NCI-H345 treated with DMSO at 0.1 percent for 48 hours (cell line): ENCODE measurements around the gene PBXIP1.

Source experiments
- DNase-seq: peaks from one replicate; lab custom pipeline; 2025; ENCODE audit not compliant: unreplicated experiment; lab: John Stamatoyannopoulos, UW

The PBXIP1 gene

GRCh38 chr1:154973344-154974101, 17.6 kb upstream of the PBXIP1 start:
- DNase-seq: peak; percentile 97

DNA sequence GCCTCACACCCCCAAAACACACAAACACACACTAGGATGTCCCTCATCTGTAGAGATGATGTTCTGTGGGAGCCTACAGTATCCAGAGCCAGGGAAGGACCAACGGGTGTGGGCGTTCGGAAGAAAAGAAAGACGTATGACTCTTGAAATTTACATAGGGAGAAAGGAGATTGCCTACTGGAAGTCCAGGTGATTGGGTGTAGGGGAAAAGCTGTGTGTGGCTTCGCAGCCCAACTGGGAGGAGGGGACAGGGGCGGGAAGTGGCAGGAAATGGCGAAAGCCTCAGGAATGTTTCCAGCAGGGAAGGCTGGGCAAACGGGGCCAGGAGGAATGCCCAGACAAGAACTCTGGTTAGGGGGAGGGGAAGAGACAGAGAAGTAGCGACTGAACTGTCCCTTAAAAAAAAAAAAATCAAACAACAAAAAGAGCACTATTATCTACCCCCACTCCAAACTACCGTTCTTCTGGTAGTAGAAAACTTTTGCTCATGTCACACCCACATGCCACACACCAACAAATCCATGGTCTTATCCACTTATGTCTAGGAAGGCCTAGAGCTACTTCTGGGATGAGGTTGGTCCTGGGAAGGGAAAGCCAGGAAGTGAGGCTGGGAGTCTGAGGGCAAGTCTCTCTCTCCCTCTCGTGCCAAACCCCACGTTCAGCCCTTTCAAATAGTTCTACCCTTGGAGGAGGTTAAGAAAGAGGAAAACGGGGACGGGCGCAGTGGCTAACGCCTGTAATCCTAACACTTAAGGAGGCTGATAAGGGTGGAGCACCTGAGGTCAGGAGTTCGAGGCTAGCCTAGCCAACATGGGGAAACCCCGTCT, 16.8 kb upstream of the PBXIP1 start:
- DNase-seq: no peak

DNA sequence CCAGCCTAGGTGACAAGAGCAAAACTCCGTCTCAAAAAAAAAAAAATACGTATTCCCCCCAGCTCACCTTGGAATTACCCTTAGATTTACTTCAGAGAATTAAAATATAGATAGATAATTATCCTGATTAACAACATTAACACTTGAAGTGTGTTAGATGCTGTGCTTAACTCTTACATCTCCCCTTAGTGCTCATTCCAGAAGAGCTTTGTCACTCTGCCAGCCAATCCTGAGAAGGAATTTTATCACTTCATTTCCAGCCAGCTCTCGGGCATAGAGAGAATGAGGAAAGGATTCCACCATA, 16.3 kb upstream of the PBXIP1 start:
- DNase-seq: no peak

GRCh38 chr1:154971341-154971998, 15.6 kb upstream of the PBXIP1 start:
- no peak for DNase-seq

- DNase-seq: no peak
Measured at GRCh38 chr1:154970631-154971340, 14.9 kb upstream of the PBXIP1 start, which contains the start of gene SHC1. TSS of gene SHC1 (minus strand) at chr1:154970747. CDS start at chr1:154970526, 221 bp downstream.

DNA sequence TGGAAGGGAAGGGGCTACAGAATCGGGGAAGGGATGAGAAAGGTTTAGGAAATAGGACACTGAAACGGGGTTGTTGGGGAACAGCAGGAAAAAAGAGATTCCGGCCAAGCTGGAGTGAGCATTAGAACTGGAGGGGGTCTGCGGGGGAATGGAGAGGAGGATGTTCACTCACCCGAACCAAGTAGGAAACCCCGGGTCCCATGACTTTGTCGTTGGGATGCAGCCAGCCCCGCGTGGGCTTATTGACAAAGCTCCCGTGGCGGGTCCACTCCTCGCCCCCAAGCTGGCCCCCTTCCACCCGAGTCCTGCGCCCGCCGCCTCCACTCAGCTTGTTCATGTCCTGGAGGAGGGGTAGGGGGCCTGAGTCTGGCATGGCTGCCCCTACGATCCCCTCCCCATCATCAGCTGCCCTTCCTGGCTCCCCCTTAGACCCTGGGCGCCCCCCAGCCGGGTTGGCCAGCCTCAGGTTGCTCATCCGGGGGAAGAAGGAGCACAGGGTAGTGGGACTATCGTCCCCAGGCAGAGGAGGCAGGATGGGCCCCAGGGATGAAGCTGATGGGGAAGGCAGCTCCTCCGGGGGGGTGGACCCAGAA, 14.1 kb upstream of the PBXIP1 start:
- DNase-seq: no peak

GRCh38 chr1:154969246-154969645, 13.3 kb upstream of the PBXIP1 start:
- no peak for DNase-seq

DNA sequence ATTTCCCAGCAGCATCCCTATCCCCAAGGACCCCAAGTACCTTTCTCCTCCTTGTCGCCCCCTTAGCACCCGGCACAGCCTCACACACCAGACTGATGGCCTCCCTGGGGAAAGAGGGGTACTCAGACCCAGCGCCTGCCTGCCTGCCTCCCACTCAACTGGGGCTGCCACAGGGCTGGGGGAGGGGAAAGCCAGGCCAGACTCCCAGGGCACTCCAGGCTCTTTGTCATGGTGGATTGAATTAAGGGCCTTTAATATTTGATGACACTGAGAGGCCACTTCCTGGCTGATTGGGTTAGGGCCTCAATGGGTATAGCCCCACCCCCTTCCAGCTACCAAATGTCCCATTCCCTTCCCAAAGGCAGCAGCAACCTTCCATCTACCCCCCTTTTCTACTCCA, 12.8 kb upstream of the PBXIP1 start:
- DNase-seq: no peak

GRCh38 chr1:154967331-154967950, 11.5 kb upstream of the PBXIP1 start:
- no peak for DNase-seq

DNA sequence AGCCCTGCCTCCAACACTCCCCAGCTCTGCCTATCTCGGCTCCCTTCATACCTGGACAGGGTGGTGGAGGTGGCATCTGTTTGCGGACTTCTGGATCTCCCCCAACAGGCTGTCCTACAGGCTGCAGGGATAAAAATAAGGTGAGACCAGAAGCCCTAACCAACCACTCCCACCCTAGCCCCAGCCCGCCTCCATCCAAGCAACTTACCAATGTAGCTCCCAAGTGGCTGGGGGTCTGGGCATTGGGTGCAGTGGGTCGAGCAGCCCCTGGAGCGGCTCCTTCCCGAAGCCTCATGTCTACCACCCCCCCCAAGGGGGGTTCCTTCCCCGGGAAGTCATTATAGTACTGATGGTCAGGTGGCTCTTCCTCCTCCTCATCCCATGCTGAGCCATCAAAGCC, 10.2 kb upstream of the PBXIP1 start:
- DNase-seq: no peak

DNA sequence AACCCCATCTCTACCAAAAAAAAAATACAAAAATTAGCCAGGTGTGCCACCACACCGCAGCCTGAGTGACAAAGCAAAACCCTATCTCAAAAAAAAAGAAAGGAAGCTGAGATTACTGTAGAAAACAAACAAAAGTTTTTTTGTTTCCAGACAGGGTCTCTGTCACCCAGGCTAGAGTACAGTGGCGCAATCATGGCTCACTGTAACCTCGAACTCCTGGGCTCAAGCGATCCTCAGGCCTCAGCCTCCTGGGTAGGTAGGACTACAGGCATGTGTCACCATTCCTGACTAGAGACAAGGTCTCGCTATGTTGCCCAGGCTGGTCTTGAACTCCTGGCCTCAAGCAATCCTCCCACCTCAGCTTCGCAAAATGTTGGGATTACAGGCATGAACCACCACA, 8.5 kb upstream of the PBXIP1 start:
- DNase-seq: no peak

GRCh38 chr1:154963643-154964042, 7.7 kb upstream of the PBXIP1 start:
- DNase-seq: no peak

- DNase-seq: no peak
Measured at GRCh38 chr1:154962795-154963330, 7.0 kb upstream of the PBXIP1 start.

DNA sequence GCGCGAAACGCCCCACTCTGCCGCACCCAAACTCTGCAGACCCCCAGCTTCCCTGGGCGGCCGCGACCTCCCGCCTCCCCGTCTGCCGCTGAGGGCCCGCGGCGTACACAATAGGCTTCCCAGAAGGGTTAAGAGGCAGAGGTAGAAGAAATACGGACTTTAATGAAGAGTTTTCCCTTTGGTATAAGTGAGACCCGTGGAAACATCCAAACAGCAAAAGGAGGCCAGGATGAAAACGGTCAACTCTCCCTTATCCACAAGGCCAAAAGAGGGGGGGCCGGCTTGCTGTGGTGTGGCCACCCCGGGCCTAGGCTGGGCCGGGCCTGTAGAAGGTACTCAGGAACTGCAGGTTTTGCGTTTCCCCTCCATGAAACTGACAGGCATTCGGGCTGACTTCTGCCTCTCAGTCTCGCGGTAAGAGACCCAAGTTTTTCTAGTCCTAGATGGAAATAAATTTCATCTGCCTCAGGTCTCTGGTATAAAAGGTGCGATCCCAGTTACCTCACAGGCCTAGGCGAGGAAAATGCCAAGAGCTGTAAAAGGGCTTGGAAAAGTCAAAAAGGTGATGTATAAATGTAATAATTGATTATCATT, 6.4 kb upstream of the PBXIP1 start:
- peak; percentile 56 for DNase-seq

DNA sequence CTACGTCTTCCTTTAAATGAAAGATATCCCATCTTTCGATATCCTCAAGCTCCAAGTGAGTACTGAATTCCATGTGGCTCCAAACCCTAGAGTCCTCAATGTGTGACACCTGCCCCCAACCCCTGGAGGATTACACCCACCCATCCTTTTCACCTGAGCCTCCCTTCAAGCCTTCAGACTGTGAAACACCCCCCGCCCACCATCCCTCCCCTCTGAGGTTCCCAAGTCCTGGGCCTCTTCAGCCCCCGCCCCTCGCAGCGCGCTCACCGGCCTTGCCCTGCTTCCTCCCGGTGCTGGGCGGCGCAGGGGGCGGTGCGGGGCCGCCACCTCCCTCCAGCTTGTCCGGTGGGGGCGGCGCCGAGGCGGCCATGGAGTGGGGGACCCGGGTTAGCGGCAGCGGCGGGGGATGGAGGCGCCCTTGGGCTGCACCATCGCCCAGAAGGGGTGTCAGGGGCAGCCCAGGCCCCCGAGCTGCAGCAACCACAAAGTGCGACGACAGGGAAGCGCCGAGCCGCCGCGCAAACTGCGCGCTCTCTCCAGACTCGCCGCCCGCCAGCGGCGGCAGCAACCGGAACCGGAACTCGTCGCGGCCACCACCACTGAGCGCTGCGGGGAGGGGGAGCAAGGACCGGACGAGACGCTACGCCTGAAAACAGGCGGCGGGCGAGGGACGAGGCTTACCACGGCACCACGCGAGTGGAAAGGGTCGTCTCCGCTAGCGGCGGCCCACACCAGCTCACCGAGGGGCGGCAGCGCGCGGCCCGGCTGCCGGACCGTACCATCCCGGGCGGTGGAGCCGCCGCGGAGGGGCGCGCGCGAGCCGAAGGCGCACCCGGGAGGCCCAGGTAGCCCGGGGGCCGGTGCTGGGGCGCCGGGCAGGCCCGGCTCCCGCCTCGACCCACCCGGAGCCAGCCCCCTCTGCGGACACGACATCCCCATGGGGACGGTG, 5.6 kb upstream of the PBXIP1 start, which contains the start of gene PYGO2:
Gene PYGO2 (minus strand): TSS at position 576 of the 949 bp plus-strand sequence. CDS start 206 bp downstream, at position 370.
- peak; percentile 83 for DNase-seq

GRCh38 chr1:154960446-154961136, 4.7 kb upstream of the PBXIP1 start:
- DNase-seq: no peak

DNA sequence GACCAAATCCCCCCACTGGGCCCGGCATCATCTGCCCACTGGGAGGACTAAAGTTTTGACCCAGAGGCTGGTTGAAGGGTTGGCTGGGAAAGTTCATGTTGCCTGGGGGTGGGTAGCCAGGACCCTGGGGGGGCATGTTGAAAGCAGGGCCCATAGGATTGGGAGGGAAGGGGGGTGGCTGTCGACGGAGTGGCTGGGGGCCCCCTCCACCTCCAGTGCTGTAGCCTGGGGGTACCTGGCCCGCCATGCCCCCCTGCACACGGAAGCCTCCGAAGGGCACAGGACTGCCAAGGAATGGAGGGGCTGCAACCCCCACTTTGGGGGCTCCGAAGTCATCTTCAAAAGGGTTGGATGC, 3.5 kb upstream of the PBXIP1 start:
- DNase-seq: no peak
